ENCODE measurements around the gene IGF2.

- no peak for TF ChIP-seq TCF7 (IDR thresholded peaks at IDR 0.05; ENCODE audit: borderline replicate concordance)
- TF ChIP-seq CTCF (IDR thresholded peaks at IDR 0.05 in 2 of 3, conservative IDR thresholded peaks at IDR 0.05 in 1 of 3; ENCODE audit: control insufficient read depth in 2 of 3, extremely low read depth in 1 of 3, insufficient read depth in 1 of 3, low read depth in 3 of 3, low read length in 3 of 3) = no peak
- no peak for TF ChIP-seq SP1 (IDR thresholded peaks at IDR 0.05; ENCODE audit: low read depth, low read length)
- TF ChIP-seq EP300 (IDR thresholded peaks at IDR 0.05; ENCODE audit: borderline replicate concordance in 1 of 2, control insufficient read depth in 1 of 2, low read depth in 2 of 2, low read length in 2 of 2) = no peak
- no peak for TF ChIP-seq NFYB (IDR thresholded peaks at IDR 0.05; ENCODE audit: insufficient read depth, low read depth, low read length)
- TF ChIP-seq TAF1 (IDR thresholded peaks at IDR 0.05; ENCODE audit: borderline replicate concordance, low read depth, low read length) = no peak
- TF ChIP-seq MAX (IDR thresholded peaks at IDR 0.05; ENCODE audit: low read depth, low read length) = no peak
- TF ChIP-seq CEBPZ (IDR thresholded peaks at IDR 0.05; ENCODE audit: low read depth, low read length) = no peak
- no peak for TF ChIP-seq ZNF274 (IDR thresholded peaks at IDR 0.05; ENCODE audit: insufficient read depth, insufficient read length)
Observed at GRCh38 chr11:2114430-2115241, 24.6 kb downstream of the IGF2 start.

All from GM12878 (cell line).